ENCODE data around the gene SGSM2.

DNA sequence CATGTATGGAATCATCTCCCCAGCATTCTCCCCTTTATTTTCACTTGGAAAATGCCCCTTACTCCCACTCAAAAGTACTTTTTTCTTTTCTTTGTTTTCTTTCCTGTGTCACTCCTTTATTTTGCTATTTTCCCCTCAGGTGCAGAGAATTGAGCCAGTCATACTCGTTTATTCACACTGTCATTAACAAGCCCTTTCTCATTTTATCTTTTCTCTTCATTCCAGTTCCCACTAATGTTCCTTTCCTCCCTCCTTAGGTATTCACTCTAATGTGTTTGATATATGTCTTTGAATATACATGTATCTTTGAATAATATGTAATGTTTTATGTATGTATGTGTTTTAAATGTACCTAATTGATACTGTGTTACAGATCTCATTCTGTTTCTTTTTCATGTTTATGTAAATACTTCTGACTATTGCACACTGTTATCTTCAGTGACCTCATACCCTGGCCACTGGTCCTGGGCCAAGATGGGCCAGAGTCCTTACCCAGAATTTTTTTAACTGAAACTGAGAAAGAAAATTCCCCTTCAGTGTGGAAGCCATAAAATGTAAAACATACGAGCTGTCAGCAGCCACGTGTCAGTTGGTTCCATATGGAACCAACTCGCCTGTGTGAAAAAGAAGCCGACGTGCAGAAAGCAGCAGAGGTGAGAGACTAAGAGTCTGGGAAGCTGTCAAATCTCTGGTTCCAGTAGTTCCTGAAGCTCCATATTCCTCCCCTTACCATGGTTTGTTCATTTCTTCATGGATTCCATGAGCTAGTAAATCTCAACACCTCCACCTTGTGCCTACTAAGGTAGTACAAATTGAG is 27.8 kb upstream of the SGSM2 start:
- TF ChIP-seq, protein P1, sequence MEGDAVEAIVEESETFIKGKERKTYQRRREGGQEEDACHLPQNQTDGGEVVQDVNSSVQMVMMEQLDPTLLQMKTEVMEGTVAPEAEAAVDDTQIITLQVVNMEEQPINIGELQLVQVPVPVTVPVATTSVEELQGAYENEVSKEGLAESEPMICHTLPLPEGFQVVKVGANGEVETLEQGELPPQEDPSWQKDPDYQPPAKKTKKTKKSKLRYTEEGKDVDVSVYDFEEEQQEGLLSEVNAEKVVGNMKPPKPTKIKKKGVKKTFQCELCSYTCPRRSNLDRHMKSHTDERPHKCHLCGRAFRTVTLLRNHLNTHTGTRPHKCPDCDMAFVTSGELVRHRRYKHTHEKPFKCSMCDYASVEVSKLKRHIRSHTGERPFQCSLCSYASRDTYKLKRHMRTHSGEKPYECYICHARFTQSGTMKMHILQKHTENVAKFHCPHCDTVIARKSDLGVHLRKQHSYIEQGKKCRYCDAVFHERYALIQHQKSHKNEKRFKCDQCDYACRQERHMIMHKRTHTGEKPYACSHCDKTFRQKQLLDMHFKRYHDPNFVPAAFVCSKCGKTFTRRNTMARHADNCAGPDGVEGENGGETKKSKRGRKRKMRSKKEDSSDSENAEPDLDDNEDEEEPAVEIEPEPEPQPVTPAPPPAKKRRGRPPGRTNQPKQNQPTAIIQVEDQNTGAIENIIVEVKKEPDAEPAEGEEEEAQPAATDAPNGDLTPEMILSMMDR (IDR thresholded peaks at IDR 0.05; ENCODE audit: insufficient read depth, low read length), result no peak
- TF ChIP-seq, protein P2, sequence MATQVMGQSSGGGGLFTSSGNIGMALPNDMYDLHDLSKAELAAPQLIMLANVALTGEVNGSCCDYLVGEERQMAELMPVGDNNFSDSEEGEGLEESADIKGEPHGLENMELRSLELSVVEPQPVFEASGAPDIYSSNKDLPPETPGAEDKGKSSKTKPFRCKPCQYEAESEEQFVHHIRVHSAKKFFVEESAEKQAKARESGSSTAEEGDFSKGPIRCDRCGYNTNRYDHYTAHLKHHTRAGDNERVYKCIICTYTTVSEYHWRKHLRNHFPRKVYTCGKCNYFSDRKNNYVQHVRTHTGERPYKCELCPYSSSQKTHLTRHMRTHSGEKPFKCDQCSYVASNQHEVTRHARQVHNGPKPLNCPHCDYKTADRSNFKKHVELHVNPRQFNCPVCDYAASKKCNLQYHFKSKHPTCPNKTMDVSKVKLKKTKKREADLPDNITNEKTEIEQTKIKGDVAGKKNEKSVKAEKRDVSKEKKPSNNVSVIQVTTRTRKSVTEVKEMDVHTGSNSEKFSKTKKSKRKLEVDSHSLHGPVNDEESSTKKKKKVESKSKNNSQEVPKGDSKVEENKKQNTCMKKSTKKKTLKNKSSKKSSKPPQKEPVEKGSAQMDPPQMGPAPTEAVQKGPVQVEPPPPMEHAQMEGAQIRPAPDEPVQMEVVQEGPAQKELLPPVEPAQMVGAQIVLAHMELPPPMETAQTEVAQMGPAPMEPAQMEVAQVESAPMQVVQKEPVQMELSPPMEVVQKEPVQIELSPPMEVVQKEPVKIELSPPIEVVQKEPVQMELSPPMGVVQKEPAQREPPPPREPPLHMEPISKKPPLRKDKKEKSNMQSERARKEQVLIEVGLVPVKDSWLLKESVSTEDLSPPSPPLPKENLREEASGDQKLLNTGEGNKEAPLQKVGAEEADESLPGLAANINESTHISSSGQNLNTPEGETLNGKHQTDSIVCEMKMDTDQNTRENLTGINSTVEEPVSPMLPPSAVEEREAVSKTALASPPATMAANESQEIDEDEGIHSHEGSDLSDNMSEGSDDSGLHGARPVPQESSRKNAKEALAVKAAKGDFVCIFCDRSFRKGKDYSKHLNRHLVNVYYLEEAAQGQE (IDR thresholded peaks at IDR 0.05; ENCODE audit: insufficient replicate concordance, low read depth), result no peak
- no peak for TF ChIP-seq POLR2AphosphoS5 (IDR thresholded peaks at IDR 0.05; ENCODE audit: low read depth)
- no peak for TF ChIP-seq GABPA (IDR thresholded peaks at IDR 0.05; ENCODE audit: low read depth)
